ENCODE results near the gene RAB18. TPM values are rescaled to one million over a fixed set of nuclear protein-coding genes. Genes with fewer than 3 reads are reported as not detected.

The RAB18 gene
- total RNA-seq, 1 experiment from 2014 or later = 68.1 TPM

DNA sequence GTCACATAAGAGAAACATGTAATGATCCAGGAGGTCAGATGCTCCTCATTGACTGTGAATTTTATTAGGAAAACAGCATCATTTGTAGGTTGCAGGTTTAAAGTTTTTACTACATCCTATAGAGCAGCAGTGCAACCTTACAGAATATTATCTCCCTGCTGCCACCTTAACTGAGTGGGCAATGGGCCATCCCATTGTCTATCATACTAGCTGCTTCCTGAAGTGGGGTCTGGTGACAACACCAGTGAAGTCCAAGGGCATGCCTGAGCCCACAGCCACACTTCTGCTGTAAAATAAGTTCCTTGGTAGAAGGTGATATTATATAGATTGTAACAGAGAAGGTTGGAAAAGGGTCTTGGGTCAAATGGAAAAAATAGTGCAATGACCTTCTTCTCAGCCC is 4.0 kb upstream of the RAB18 start:
- DNase-seq (ENCODE audit: low read depth, low spot score) (no peak), ATAC-seq (no peak)
- H3K4me2 ChIP-seq (ENCODE audit: low read length) = no peak overlapping the region
- no peaks in the 10 kb centered on the region for H4K20me1 ChIP-seq (ENCODE audit: insufficient read depth)
- H2AFZ ChIP-seq (ENCODE audit: low read depth, low read length, poor library complexity, severe bottlenecking) = no peak overlapping the region
- ChIA-PET RAD21 (ENCODE audit: low non-redundant PET in 1 of 2, low total read pairs in 2 of 2, uncharacterized antibody in 2 of 2, unreplicated experiment in 2 of 2) (no interaction called here), POLR2A (no interaction called here), CTCF (no interaction called here)
- TF ChIP-seq CBX3 (IDR thresholded peaks at IDR 0.05; ENCODE audit: low read depth) (no peak), SRF (IDR thresholded peaks at IDR 0.05; ENCODE audit: low read depth) (no peak), SP1 (IDR thresholded peaks at IDR 0.05; ENCODE audit: low read depth) (no peak), ATF3 (IDR thresholded peaks at IDR 0.05) (no peak), POLR2AphosphoS5 (IDR thresholded peaks at IDR 0.05; ENCODE audit: low read depth, low read length) (no peak)
- TF ChIP-seq, protein P1, sequence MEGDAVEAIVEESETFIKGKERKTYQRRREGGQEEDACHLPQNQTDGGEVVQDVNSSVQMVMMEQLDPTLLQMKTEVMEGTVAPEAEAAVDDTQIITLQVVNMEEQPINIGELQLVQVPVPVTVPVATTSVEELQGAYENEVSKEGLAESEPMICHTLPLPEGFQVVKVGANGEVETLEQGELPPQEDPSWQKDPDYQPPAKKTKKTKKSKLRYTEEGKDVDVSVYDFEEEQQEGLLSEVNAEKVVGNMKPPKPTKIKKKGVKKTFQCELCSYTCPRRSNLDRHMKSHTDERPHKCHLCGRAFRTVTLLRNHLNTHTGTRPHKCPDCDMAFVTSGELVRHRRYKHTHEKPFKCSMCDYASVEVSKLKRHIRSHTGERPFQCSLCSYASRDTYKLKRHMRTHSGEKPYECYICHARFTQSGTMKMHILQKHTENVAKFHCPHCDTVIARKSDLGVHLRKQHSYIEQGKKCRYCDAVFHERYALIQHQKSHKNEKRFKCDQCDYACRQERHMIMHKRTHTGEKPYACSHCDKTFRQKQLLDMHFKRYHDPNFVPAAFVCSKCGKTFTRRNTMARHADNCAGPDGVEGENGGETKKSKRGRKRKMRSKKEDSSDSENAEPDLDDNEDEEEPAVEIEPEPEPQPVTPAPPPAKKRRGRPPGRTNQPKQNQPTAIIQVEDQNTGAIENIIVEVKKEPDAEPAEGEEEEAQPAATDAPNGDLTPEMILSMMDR (IDR thresholded peaks at IDR 0.05 in 2 of 3, conservative IDR thresholded peaks at IDR 0.05 in 1 of 3; ENCODE audit: borderline replicate concordance in 1 of 3, insufficient read depth in 1 of 3, low read depth in 2 of 3, low read length in 2 of 3) = no peak
- BruUV-seq (replicated peaks) = no TSS peak
- no peaks in the 10 kb centered on the region for H3K36me3 ChIP-seq (ENCODE audit: control insufficient read depth in 1 of 2, insufficient read depth in 2 of 2, low read length in 2 of 2)
- no peak overlapping the region for H3K27ac ChIP-seq (ENCODE audit: low read depth, low read length)
- H3K4me1 ChIP-seq (ENCODE audit: control insufficient read depth in 1 of 2, insufficient read depth in 2 of 2, low read length in 2 of 2) = peaks cover 5 to 7% of the 10 kb centered on the region in 2 experiments; a peak in 2 of 4 replicates
- intact Hi-C loops (cut with micrococcal nuclease) = no loop called here
- H3K9me3 ChIP-seq (ENCODE audit: control insufficient read depth in 1 of 2, insufficient read depth in 1 of 2, low read depth in 1 of 2, low read length in 2 of 2) = no peaks in the 10 kb centered on the region
- no peaks in the 10 kb centered on the region for H3K27me3 ChIP-seq (ENCODE audit: insufficient read depth, low read length)
- no peak overlapping the region for H3K9ac ChIP-seq (ENCODE audit: low read length)
- H3K4me3 ChIP-seq (replicated peaks in 1 of 2; ENCODE audit: low read depth in 1 of 2, low read length in 2 of 2) = no peak overlapping the region
- H3K79me2 ChIP-seq (ENCODE audit: insufficient read depth, low read length) = peaks cover 10% of the 10 kb centered on the region
- no peaks in the 10 kb centered on the region for H3K9me2 ChIP-seq (ENCODE audit: insufficient read depth)

- Histone ChIP-seq H4K20me1 (ENCODE audit: insufficient read depth) (no peaks in the 10 kb centered on the region), H3K9ac (ENCODE audit: low read length) (no peak overlapping the region), H2AFZ (ENCODE audit: low read depth, low read length, poor library complexity, severe bottlenecking) (no peak overlapping the region), H3K9me2 (ENCODE audit: insufficient read depth) (no peaks in the 10 kb centered on the region), H3K9me3 (ENCODE audit: control insufficient read depth in 1 of 2, insufficient read depth in 1 of 2, low read depth in 1 of 2, low read length in 2 of 2) (no peaks in the 10 kb centered on the region), H3K4me2 (ENCODE audit: low read length) (no peak overlapping the region), H3K4me3 (replicated peaks in 1 of 2; ENCODE audit: low read depth in 1 of 2, low read length in 2 of 2) (no peak overlapping the region), H3K36me3 (ENCODE audit: control insufficient read depth in 1 of 2, insufficient read depth in 2 of 2, low read length in 2 of 2) (no peaks in the 10 kb centered on the region), H3K27ac (ENCODE audit: low read depth, low read length) (no peak overlapping the region), H3K27me3 (ENCODE audit: insufficient read depth, low read length) (no peaks in the 10 kb centered on the region), H3K79me2 (ENCODE audit: insufficient read depth, low read length) (peaks cover 18% of the 10 kb centered on the region), H3K4me1 (ENCODE audit: control insufficient read depth in 1 of 2, insufficient read depth in 2 of 2, low read length in 2 of 2) (peaks cover 5 to 11% of the 10 kb centered on the region in 2 experiments; a peak in 3 of 4 replicates)
- no peak for DNase-seq (ENCODE audit: low read depth, low spot score)
- ChIA-PET CTCF (no interaction called here), RAD21 (ENCODE audit: low non-redundant PET in 1 of 2, low total read pairs in 2 of 2, uncharacterized antibody in 2 of 2, unreplicated experiment in 2 of 2) (no interaction called here), POLR2A (no interaction called here)
- intact Hi-C loops (cut with micrococcal nuclease) = no loop called here
- BruUV-seq (replicated peaks) = no TSS peak
- no peak for ATAC-seq
- TF ChIP-seq EZH2phosphoT487 (IDR thresholded peaks at IDR 0.05; ENCODE audit: borderline replicate concordance) = no peak
- TF ChIP-seq ELF1 (IDR thresholded peaks at IDR 0.05; ENCODE audit: borderline replicate concordance, low read depth) = no peak
- no peak for TF ChIP-seq ZBTB33 (IDR thresholded peaks at IDR 0.05; ENCODE audit: extremely low read depth, insufficient replicate concordance, low read length)
- no peak for TF ChIP-seq SIN3A (IDR thresholded peaks at IDR 0.05; ENCODE audit: low read depth)
- TF ChIP-seq EZH2 (IDR thresholded peaks at IDR 0.05) = no peak
- no peak for TF ChIP-seq YY1 (IDR thresholded peaks at IDR 0.05; ENCODE audit: extremely low read depth, insufficient replicate concordance, low read depth, low read length)
- TF ChIP-seq MAX (IDR thresholded peaks at IDR 0.05) = no peak
- no peak for TF ChIP-seq FOSL1 (IDR thresholded peaks at IDR 0.05; ENCODE audit: low read depth)
- TF ChIP-seq POLR2A (IDR thresholded peaks at IDR 0.05; ENCODE audit: borderline replicate concordance, extremely low read depth, insufficient read depth, insufficient read length) = no peak
- no peak for TF ChIP-seq CEBPB (IDR thresholded peaks at IDR 0.05; ENCODE audit: low read depth)
- TF ChIP-seq ZFX (IDR thresholded peaks at IDR 0.05) = no peak
Observed at GRCh38 chr10:27500886-27501285, 3.2 kb upstream of the RAB18 start.

Measured in HCT116 (cell line).